ENCODE measurements around the gene FOCAD.

- TF ChIP-seq, protein P1, sequence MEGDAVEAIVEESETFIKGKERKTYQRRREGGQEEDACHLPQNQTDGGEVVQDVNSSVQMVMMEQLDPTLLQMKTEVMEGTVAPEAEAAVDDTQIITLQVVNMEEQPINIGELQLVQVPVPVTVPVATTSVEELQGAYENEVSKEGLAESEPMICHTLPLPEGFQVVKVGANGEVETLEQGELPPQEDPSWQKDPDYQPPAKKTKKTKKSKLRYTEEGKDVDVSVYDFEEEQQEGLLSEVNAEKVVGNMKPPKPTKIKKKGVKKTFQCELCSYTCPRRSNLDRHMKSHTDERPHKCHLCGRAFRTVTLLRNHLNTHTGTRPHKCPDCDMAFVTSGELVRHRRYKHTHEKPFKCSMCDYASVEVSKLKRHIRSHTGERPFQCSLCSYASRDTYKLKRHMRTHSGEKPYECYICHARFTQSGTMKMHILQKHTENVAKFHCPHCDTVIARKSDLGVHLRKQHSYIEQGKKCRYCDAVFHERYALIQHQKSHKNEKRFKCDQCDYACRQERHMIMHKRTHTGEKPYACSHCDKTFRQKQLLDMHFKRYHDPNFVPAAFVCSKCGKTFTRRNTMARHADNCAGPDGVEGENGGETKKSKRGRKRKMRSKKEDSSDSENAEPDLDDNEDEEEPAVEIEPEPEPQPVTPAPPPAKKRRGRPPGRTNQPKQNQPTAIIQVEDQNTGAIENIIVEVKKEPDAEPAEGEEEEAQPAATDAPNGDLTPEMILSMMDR (conservative IDR thresholded peaks at IDR 0.05; ENCODE audit: low read length): no peak
- no peak for TF ChIP-seq EZH2phosphoT487 (IDR thresholded peaks at IDR 0.05; ENCODE audit: borderline replicate concordance)
These were observed 304.0 kb downstream of the FOCAD start for GRCh38 chr9:20988061-20988460.
